Gastrocnemius medialis (tissue), 4 donors: ENCODE results near the gene GLE1.

ENCODE experiments used
- CTCF ChIP-seq, 5 experiments: fragments of 450-650 bp in 3 of 5; fragments of 200-600 bp in 2 of 5; sonication (generic) in 2 of 5; IDR thresholded peaks in 4 of 5; conservative IDR thresholded peaks in 1 of 5; 1 replicate in 4 of 5; 2 replicates in 1 of 5; pipeline ENCODE4 v1.5.1; 2016 to 2019; ENCODE audit warnings: antibody characterized with exemption in 5 of 5, mild to moderate bottlenecking in 3 of 5, moderate library complexity in 3 of 5
- POLR2A ChIP-seq, 2 donors: fragments of 450-650 bp; IDR thresholded peaks; one replicate each; pipeline ENCODE4 v1.6.1; 2017; ENCODE audit warnings: antibody characterized with exemption in 2 of 2, mild to moderate bottlenecking in 2 of 2, moderate library complexity in 2 of 2

GRCh38 chr9:128529191-128529590 lies 24.7 kb downstream of the GLE1 start:
- TF ChIP-seq CTCF (IDR thresholded peaks at IDR 0.05 in 4 of 5, conservative IDR thresholded peaks at IDR 0.05 in 1 of 5) (no peak), POLR2A (IDR thresholded peaks at IDR 0.05) (no peak)
